ENCODE data around the gene EXT2. TPM values are rescaled to one million over a fixed set of nuclear protein-coding genes. Genes with fewer than 3 reads are reported as not detected.

EXT2 gene
- total RNA-seq, 1 experiment from 2014 or later = 74.9 TPM

DNA sequence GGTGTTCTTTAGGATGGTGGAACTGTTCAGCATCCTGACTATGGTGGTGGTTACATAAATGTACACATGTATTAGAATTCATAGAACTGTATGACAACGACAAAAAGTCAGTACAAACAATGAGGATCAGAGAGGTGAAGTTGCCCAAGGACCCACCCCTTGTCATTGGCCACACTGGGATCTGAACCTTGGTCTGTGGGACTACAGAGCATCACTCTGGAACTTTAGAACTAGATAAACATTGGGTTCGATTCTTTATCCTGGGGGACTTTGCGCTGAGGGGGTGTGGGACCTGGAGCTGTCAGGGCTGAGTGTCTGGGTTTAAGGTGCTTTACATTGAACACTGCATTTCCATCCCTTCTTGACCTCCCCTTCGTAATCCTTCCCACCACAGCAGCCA, 12.8 kb upstream of the EXT2 start:
- no peak for DNase-seq (ENCODE audit: low spot score)
- in situ Hi-C loops (cut with HindIII; ENCODE audit: low sequenced_read_pairs) = no loop called here

DNA sequence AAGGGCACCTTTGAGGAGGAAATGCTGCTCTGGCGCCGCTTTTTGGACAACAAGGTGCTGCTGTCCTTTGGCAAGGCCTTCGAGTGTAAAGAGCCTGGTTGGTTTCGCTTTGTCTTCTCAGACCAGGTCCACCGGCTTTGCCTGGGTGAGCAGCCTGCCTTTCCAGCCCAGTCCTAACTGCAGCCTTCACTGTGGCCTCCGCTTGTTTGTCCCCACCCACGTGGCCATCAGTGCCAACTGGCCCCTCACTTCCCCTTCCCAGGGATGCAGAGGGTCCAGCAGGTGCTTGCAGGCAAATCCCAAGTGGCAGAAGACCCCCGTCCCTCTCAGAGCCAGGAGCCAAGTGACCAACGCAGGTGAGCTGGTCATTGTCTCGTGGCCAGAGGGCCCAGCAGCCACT, 12.0 kb upstream of the EXT2 start:
- in situ Hi-C loops (cut with HindIII; ENCODE audit: low sequenced_read_pairs) = no loop called here
- no peak for DNase-seq (ENCODE audit: low spot score)

DNA sequence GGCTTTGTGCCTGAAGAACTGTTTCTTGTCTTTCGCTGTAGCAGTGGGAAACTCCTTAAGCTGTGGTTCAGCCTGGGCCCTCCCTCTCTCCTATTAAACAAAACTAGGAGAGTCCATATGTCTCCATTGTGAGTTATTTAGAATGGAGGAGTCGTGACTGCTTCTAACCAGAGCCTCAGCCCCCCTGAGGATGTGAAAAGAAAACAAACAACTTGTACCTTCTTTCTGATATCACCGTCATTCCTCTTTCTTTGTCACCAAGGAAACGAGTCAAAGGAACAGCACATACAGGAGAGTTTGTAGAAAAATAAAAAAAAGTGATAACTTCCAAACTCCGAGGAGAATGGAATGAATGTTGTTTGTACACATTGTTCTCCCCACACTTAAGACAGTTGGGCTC, 11.6 kb upstream of the EXT2 start:
- in situ Hi-C loops (cut with HindIII; ENCODE audit: low sequenced_read_pairs) = no loop called here
- no peak for DNase-seq (ENCODE audit: low spot score)

DNA sequence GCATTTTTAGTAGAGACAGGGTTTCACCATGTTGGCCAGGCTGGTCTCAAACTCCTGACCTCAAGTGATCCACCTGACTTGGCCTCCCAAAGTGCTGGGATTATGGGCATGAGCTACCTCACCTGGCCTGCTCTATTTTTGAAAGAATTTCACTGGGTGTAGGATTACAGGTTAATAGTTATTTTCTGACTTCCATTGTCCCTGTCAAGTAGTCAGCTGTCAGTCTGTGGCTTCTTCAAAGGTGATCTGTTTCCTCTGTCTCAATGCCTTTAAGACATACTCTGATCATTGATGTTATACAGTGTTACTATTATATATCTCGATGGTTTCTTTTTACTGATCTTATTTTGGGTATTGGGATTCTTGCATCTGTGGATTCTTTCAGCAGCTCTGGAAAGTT, 10.1 kb upstream of the EXT2 start:
- in situ Hi-C loops (cut with HindIII; ENCODE audit: low sequenced_read_pairs) = no loop called here

DNA sequence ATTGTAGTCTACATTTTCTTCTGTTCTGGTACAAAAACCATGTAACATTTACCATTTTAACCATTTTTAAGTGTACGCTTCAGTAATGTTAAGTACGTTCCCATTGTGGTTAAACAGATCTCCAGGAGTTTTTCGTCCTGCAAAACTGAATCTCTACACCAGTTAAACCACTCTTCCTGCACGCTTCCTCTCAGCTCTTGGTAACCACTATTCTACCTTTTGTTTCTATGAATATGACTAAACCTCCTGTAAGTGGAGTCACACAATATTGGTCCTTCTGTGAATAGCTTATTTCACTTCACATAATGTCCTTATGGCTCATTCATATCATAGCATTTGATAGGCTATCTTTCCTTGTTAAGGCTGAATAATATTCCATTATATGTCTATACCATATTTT, 7.1 kb upstream of the EXT2 start:
- in situ Hi-C loops (cut with HindIII; ENCODE audit: low sequenced_read_pairs) = no loop called here
- no peak for DNase-seq (ENCODE audit: low spot score)

More for the DNA sequence above, 10.1 kb upstream of the EXT2 start:
- DNase-seq (ENCODE audit: low spot score) = no peak

DNA sequence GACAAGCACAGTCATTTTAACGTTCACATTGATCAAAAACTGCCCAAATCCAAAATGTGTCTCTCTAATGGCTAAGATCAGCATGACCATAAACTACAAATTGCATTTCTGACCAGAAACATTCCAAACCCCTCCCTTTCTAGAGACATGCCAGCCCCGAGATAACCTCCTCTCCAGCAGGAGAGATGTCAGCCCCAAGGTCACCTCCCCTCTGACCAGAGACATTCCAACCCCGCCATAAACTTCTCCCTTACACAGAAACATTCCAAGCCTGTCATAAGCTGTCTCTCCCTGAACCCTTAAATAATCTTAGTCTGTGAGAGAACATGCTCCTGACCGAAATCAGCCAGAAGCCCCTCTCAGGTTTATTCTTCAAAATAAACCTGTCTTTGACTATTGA, 6.6 kb upstream of the EXT2 start:
- no peak for DNase-seq (ENCODE audit: low spot score)

DNA sequence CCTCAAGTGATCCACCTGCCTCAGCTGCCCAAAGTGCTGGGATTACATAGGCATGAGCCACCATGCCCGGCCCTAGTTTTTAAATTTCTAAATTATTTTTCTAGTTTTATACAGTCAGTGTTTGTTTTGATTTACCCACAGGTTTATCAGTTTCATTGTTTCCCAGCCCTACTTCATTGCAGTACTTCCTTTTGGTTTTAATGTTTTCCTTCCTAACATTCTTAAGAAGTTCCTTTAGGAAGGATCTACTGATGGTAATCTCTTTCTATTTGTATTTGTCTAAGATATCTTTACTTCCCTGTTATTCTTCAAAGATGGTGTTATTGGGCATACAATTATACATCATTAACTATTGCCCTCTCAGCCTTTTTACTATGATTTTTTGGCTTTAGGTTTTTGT, 4.9 kb upstream of the EXT2 start:
- in situ Hi-C loops (cut with HindIII; ENCODE audit: low sequenced_read_pairs) = no loop called here

More for the DNA sequence above, 6.6 kb upstream of the EXT2 start:
- in situ Hi-C loops (cut with HindIII; ENCODE audit: low sequenced_read_pairs) = no loop called here

DNA sequence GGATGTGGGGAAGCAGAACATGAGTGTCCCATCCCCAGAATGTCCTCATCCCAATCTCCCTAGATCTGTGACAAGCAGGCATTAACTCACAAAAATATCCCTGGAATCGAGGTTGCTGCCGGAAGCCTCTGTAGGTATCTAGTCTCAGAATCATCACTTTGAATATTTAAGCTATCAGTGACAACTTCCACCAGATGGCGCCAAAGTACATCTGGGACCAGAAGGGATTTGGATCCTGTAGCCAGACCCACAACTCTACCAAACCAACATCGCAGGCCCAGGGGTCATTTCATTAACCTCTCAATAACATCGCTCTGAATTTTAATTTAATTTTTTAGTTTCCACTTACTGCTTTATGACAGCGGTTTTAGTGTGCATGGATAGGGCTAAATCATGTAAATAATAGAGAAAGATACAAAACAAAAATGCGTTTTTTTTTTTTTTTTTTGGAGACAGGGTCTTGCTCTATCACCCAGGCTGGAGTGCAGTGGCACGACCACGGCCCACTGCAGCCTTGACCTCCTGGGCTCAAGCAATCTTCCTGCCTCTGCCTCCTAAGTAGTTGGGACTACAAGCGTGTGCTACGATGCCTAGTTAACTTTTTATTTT, 1.1 kb upstream of the EXT2 start:
- DNase-seq (ENCODE audit: low spot score) = peak; percentile 93
- in situ Hi-C loops (cut with HindIII; ENCODE audit: low sequenced_read_pairs) = no loop called here

More for the DNA sequence above, 4.9 kb upstream of the EXT2 start:
- DNase-seq (ENCODE audit: low spot score) = no peak

DNA sequence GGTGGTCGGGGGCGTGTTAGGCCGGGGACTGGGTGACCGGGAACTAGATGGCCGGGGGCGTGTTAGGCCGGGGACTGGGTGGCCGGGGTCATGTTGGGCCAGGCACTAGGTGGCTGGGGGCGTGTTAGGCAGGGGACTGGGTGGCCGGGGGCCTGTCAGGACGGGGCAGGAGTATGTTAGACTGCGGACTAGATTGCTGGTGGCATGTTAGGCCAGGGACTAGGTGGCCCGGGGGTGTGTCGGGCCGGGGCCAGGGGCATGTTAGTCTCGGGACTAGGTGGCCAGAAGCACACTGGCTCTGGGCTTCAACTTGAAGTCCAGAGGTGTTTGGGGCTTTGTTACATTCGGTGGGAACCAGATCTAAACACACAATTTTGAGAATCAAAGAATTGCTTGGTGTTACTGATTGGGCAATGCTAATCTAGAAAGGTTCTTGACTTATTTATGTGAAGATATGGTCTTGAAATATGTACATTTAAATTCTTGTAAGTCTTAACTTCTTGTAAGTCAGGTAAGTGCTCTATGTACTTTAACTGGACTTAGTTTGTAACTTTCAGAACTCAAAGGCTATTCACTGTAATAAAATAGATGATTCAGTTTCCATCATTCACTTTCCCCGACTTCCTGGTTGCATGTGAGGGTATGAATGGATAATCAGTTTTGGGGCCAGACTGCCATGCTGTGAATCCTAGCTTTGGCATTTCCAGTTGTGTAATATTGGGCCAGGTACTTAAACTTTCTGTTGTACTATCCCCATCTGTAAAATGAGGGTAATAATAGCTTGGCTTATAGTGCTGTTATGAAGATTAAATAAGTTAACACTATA, 1.1 kb downstream of the EXT2 start:
- DNase-seq (ENCODE audit: low spot score) = no peak
- in situ Hi-C loops (cut with HindIII; ENCODE audit: low sequenced_read_pairs) = no loop called here

DNA sequence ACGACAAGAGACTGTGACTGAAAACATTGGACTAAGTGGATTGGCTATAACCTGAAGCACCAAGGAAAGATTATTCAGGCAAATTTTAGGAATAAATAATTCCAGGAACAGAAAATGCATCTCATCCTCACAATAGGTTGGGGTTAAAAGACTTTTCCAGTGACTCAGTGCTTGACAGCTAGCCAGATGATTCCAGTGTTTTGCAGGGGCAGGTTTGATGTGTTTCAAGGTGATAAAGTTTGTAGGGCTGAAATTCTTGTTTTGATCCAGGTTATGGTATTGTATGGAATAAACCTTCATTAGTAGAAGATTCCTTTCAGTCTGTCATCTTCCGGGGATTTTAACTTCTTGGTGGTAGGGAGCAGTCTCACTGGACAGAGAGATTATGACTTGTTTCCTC, 2.3 kb downstream of the EXT2 start:
- in situ Hi-C loops (cut with HindIII; ENCODE audit: low sequenced_read_pairs) = no loop called here
- no peak for DNase-seq (ENCODE audit: low spot score)

DNA sequence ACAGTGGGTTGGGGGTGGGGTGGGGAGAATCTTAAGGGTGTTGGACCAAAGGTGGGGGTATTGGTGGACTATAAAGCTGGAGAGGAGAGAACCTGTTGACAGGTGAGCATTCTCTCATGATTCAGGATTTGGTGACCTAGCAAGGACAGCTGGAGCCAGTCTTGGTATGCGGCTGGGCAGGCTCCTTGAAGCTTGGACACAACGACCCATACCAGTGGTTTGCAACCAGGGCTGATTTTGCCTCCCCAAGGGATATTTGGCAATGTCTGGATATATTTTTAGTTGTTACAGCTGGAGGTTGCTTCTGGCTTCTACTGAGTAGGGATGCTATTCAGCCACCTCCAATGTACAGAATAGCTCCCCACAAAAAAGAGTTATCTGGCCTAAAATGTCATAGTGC, 5.6 kb downstream of the EXT2 start:
- in situ Hi-C loops (cut with HindIII; ENCODE audit: low sequenced_read_pairs) = loop anchor here (25.0 kb wide), 2 partner anchors 161 to 436 kb away; no protein-coding TSS in a partner anchor

DNA sequence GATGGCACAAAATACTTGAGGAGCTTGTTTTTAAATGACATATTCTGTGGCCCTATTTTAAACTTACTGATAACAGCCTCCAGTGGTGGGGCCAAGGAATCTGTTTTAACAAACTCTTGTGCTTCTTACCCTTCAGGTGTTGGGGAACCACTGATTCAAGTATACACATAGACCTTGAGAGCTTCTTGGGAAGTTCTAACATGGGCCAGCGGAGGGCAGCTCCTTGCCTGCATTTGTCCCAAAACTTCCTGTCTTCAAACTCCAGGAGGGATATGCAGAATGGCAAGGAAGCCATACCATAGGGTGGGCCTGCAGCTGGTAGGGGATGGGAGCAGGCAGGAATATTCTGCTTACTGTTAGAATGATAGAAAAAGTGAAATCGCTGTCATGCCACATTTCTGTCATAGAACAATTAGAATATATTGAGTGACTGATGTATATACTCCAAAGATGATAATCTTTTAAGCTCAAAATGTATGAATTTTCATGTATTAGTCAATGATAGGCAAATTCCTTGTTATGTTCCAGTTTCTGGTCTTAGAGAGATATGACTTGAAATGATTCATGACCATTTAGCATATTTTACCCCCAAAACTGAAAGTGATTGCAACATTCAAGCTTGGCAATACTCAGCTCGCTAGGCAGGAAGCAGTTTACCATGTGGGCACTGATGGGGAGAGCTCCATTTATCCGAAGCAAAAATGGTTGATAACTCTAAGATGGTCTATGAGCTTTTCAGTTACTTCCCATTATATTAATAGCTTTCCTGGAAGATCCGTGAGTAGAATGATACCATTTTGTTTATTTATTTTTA, 9.2 kb downstream of the EXT2 start:
- DNase-seq (ENCODE audit: low spot score) = no peak
- in situ Hi-C loops (cut with HindIII; ENCODE audit: low sequenced_read_pairs) = loop anchor here (25.0 kb wide), 2 partner anchors 158 to 433 kb away; no protein-coding TSS in a partner anchor

More for the DNA sequence above, 5.6 kb downstream of the EXT2 start:
- no peak for DNase-seq (ENCODE audit: low spot score)

DNA sequence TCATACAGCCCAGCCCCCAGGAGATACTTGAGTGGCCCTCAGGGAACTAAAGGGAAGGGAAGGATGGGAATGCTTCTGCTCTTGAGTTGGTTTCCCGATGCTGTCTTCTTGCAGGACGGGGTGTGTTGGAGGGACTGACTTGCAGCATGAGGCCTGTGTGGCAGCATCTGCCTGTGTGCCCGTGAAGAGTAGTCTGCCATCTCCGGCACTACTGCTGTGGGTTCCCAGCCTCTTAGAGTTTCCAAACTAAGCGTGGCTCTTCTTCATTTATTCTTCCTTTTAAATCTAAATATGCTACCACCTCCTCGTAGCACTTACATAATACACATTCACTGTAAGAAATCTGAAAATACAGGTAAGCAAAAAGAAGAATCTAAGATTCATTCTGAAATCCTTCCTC, 12.8 kb downstream of the EXT2 start:
- no peak for DNase-seq (ENCODE audit: low spot score)
- in situ Hi-C loops (cut with HindIII; ENCODE audit: low sequenced_read_pairs) = loop anchor here (25.0 kb wide), 2 partner anchors 154 to 429 kb away; no protein-coding TSS in a partner anchor

DNA sequence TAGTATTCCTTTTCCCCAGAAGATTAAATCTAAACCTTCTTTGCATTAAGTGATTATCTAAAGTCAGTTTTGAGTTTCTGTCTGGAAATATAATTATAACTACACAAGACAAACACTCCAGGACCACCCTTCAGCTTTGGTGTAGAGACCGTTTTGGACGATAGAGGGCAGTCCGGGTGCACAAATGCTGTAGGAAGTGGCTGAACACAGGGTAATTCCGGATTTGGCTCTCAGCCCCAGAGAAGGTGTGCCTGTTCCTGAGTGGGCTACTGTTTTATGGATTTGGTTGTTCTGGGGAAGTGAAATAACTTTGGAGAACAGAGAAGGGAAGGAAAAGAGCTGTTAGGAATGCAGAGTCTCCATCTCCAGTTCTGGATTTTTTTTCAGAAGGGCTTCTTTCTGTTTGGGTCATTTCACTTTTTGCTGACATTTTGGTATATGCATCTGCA, 14.8 kb downstream of the EXT2 start:
- peak; percentile 64 for DNase-seq (ENCODE audit: low spot score)
- in situ Hi-C loops (cut with HindIII; ENCODE audit: low sequenced_read_pairs) = loop anchor here (25.0 kb wide), 2 partner anchors 152 to 427 kb away; no protein-coding TSS in a partner anchor

DNA sequence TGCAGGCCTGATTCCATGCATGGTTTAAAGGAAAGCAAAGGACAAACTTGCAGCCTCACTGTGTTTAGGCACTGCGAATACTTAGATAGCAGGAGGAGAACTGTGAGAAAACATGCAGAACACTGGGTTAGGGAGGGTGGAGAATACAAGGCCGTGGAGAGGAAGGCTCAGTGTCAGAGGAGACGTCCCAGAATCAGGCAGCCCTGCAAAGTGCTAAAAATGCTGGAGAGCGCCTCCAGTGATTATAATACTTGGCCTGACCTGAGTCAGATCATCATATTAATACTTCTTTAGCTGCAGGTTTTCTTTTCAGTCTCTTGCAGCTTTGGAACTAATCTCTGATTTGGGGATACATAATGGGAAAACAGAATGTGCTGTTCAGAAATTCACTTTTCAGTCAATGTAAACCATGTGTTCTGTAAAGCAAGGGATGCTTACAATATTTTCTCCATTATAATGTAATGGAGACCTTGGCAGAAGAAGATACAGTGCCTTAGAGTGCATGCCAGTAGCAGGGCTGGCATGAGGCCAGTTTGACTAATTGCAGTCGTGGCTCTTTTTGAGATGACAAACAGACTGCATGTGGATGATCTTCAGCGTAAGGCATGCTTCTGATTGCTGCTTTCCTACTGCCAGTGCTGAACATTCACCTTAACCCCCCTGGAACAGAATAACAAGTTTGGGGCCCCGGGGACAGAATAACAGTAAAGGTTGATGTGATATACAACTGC, 16.8 kb downstream of the EXT2 start:
- in situ Hi-C loops (cut with HindIII; ENCODE audit: low sequenced_read_pairs) = loop anchor here (25.0 kb wide), 2 partner anchors 150 to 425 kb away; no protein-coding TSS in a partner anchor
- DNase-seq (ENCODE audit: low spot score) = peak; percentile 71

DNA sequence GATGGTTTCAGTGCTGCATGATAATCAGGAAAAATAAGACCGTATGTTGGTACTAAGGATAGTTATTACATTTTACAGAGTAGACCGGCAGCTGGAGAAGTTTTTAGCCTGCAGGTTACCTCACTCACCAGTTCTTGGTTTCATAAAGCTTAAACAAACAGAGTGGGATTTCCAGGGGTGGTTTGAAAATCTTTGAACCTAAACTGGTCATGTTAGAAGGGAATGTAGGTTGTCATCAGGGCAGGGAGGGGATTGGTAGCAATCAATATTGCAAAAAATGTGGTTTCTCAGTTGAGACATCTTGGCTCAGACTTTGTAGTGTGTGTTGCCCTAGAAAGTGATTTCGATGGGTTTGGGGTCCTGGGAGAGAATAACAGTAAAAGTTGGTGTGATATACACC, 17.5 kb downstream of the EXT2 start:
- no peak for DNase-seq (ENCODE audit: low spot score)
- in situ Hi-C loops (cut with HindIII; ENCODE audit: low sequenced_read_pairs) = loop anchor here (25.0 kb wide), 2 partner anchors 149 to 424 kb away; no protein-coding TSS in a partner anchor

DNA sequence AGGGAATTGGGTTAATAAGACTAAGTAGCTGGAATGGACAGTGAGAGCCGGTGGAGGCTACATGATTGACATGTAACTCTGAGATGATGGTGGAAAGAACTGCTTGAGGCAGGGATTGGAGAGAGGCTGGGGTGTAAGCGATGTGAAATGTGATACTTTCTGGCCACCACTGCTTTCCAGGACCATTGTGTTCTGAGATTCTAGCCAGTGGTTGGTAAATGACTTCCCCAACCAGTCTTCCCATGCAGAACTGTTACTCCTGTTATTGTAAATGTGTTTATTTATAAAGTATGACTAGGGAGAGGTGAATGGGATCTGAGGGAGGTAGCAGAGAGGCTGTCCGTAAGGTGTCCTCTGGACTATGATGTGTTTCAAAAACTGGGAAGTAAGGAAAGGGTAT, 18.1 kb downstream of the EXT2 start:
- DNase-seq (ENCODE audit: low spot score) = no peak
- in situ Hi-C loops (cut with HindIII; ENCODE audit: low sequenced_read_pairs) = loop anchor here (25.0 kb wide), 2 partner anchors 149 to 424 kb away; no protein-coding TSS in a partner anchor

DNA sequence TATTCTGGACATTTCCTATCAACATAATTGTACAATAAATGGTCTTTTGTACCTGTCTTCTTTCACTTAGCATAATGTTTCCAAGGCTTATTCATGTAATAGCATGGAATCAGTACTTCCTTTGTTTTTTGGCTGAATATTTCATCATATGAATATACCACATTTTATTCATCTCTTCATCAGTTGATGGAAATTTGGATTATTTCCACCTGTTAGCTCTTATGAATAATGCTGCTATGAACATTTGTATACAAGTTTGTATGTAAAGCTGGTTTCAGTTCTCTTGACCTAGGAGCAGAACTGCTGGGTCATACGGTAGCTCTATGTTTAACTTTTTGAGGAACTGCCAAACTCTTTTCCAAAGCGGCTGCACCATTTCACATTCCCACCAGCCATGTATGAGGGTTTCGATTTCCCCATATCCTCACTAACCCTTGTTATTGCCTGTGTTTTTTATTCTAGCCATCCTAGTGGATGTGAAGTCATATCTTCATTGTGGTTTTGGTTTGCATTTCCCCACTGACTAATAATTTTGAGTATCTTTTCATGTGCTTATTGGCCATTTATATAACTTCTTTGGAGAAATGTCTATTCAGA, 20.9 kb downstream of the EXT2 start:
- in situ Hi-C loops (cut with HindIII; ENCODE audit: low sequenced_read_pairs) = loop anchor here (25.0 kb wide), 2 partner anchors 146 to 421 kb away; no protein-coding TSS in a partner anchor
- no peak for DNase-seq (ENCODE audit: low spot score)
